Measurements from ENCODE around the gene ATF5.
"Not testable (repeated sequence)": the region's sequence is repeated elsewhere in the genome, so short reads cannot be mapped to it uniquely, and the experiment has no call there.

Gene ATF5

GRCh38 chr19:49938662-49939061 lies 9.7 kb downstream of the ATF5 start:
- Histone ChIP-seq H3K9me3 (ENCODE audit: severe bottlenecking) (no peaks in the 10 kb centered on the region), H3K36me3 (ENCODE audit: low read depth) (no peaks in the 10 kb centered on the region), H3K4me1 (ENCODE audit: insufficient read depth, poor library complexity, severe bottlenecking) (no peaks in the 10 kb centered on the region), H3K27me3 (ENCODE audit: insufficient read depth, poor library complexity, severe bottlenecking) (no peaks in the 10 kb centered on the region), H3K27ac (ENCODE audit: poor library complexity, severe bottlenecking) (no peak overlapping the region), H3K4me3 (ENCODE audit: severe bottlenecking) (no peak overlapping the region)
- no peak for ATAC-seq (ENCODE audit: low read depth)
- TF ChIP-seq CTCF (IDR thresholded peaks at IDR 0.05; ENCODE audit: poor library complexity, severe bottlenecking), result no peak
- no peak for DNase-seq (ENCODE audit: low spot score)

GRCh38 chr19:49939721-49940481 lies 10.9 kb downstream of the ATF5 start:
- Histone ChIP-seq H3K27me3 (ENCODE audit: insufficient read depth, poor library complexity, severe bottlenecking) (no peaks in the 10 kb centered on the region), H3K36me3 (ENCODE audit: low read depth) (no peaks in the 10 kb centered on the region), H3K4me1 (ENCODE audit: insufficient read depth, poor library complexity, severe bottlenecking) (no peaks in the 10 kb centered on the region), H3K4me3 (ENCODE audit: severe bottlenecking) (no peak overlapping the region), H3K27ac (ENCODE audit: poor library complexity, severe bottlenecking) (no peak overlapping the region), H3K9me3 (ENCODE audit: severe bottlenecking) (no peaks in the 10 kb centered on the region)
- no peak for TF ChIP-seq CTCF (IDR thresholded peaks at IDR 0.05; ENCODE audit: poor library complexity, severe bottlenecking)
- ATAC-seq (ENCODE audit: low read depth) (no peak), DNase-seq (ENCODE audit: low spot score) (no peak)

GRCh38 chr19:49940482-49940791 lies 11.4 kb downstream of the ATF5 start:
- H3K4me1 ChIP-seq (ENCODE audit: insufficient read depth, poor library complexity, severe bottlenecking), result no peaks in the 10 kb centered on the region
- DNase-seq (ENCODE audit: low spot score) (no peak), ATAC-seq (ENCODE audit: low read depth) (no peak)
- TF ChIP-seq CTCF (IDR thresholded peaks at IDR 0.05; ENCODE audit: poor library complexity, severe bottlenecking), result no peak
- no peaks in the 10 kb centered on the region for H3K9me3 ChIP-seq (ENCODE audit: severe bottlenecking)
- H3K27me3 ChIP-seq (ENCODE audit: insufficient read depth, poor library complexity, severe bottlenecking), result no peaks in the 10 kb centered on the region
- H3K36me3 ChIP-seq (ENCODE audit: low read depth), result no peaks in the 10 kb centered on the region
- H3K27ac ChIP-seq (ENCODE audit: poor library complexity, severe bottlenecking), result no peak overlapping the region
- H3K4me3 ChIP-seq (ENCODE audit: severe bottlenecking), result no peak overlapping the region

GRCh38 chr19:49944567-49944966 lies 15.6 kb downstream of the ATF5 start:
- not testable (repeated sequence) for H3K9me3 ChIP-seq (ENCODE audit: severe bottlenecking); H3K27ac ChIP-seq (ENCODE audit: poor library complexity, severe bottlenecking); DNase-seq (ENCODE audit: low spot score); H3K4me3 ChIP-seq (ENCODE audit: severe bottlenecking); ATAC-seq (ENCODE audit: low read depth); H3K27me3 ChIP-seq (ENCODE audit: insufficient read depth, poor library complexity, severe bottlenecking); H3K4me1 ChIP-seq (ENCODE audit: insufficient read depth, poor library complexity, severe bottlenecking); H3K36me3 ChIP-seq (ENCODE audit: low read depth)

GRCh38 chr19:49946415-49946814 lies 17.4 kb downstream of the ATF5 start:
- no peak overlapping the region for H3K27ac ChIP-seq (ENCODE audit: poor library complexity, severe bottlenecking)
- DNase-seq (ENCODE audit: low spot score) (no peak), ATAC-seq (ENCODE audit: low read depth) (no peak)
- no peak overlapping the region for H3K4me3 ChIP-seq (ENCODE audit: severe bottlenecking)
- no peak for TF ChIP-seq CTCF (IDR thresholded peaks at IDR 0.05; ENCODE audit: poor library complexity, severe bottlenecking)
- no peaks in the 10 kb centered on the region for H3K36me3 ChIP-seq (ENCODE audit: low read depth)
- H3K9me3 ChIP-seq (ENCODE audit: severe bottlenecking), result no peaks in the 10 kb centered on the region
- no peaks in the 10 kb centered on the region for H3K4me1 ChIP-seq (ENCODE audit: insufficient read depth, poor library complexity, severe bottlenecking)
- H3K27me3 ChIP-seq (ENCODE audit: insufficient read depth, poor library complexity, severe bottlenecking), result no peaks in the 10 kb centered on the region

Measured in RWPE2 (cell line).